OCI-M1 (cell line): ENCODE measurements around the gene CPB2.

Experiments
- DNase-seq: peaks from one replicate; lab custom pipeline; 2025; lab: John Stamatoyannopoulos, UW

Gene CPB2

GRCh38 chr13:46097015-46097414 is 7.8 kb downstream of the CPB2 start:
- DNase-seq, result no peak

DNA sequence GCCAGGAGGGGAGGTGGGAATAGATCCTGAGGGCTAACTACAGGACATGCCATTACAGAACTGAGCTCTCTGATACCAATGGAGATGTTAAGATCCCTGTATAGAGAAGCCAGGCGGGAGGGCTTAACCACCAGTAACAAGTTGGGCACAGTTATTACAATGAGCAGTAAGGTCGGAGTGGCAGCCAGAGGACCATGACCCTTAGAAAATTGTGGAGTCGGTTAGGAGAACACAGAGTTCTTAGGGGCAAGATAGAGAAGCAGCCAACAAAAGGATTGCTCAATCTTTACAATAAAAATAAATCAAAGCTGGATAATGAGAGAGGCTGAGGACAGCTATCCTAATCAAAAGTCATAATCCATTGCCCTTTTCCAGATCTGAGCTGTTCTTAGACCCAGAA is 10.4 kb downstream of the CPB2 start:
- DNase-seq, result no peak

GRCh38 chr13:46088821-46089562 is 15.8 kb downstream of the CPB2 start:
- peak; percentile 18 for DNase-seq

GRCh38 chr13:46087481-46087880 is 17.4 kb downstream of the CPB2 start:
- peak; percentile 11 for DNase-seq

DNA sequence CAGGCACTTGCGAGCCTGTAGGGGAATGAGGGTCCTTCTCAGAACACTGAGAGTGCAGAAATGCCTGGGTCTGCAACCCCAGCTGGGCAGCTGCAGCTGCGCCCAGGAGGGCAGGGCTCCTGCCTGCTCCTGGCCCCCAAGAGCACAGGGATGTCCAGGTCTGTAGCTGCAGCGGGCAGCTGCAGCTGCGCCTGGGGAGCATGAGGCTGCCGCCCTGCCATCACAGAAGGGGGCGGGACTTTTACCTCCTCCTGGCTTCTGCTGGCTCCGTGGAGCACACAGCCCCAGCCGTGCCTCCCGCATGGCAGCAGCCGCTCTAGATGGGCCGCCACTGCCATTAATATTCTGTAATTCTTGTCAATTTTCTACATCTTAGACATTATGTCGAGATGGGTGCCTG is 17.8 kb downstream of the CPB2 start:
- DNase-seq, result no peak

DNA sequence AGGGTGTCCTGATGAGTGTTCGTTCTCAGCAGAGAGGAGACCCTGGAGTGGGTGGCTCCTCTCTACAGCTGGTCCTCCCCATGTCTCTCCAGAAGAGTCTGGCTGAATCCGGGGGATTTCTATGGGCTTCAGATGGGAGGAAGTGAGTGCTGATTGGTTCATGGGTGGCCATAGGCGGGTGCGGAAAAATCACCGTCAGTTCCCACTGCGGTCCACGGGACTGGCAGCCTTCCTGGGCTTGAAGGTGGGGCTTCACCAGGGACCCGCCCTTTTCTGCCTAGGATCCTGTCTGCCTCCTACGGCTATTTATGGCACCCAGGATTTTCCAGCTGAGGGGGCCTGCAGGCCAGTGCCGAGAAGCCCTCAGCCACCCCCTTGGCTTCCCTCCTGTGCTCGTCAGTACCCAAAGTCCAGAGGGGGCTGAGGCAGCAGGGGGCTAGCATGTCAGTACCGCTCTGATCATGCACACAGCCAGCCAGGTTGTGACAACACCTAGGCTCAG is 18.4 kb downstream of the CPB2 start:
- DNase-seq, result no peak

DNA sequence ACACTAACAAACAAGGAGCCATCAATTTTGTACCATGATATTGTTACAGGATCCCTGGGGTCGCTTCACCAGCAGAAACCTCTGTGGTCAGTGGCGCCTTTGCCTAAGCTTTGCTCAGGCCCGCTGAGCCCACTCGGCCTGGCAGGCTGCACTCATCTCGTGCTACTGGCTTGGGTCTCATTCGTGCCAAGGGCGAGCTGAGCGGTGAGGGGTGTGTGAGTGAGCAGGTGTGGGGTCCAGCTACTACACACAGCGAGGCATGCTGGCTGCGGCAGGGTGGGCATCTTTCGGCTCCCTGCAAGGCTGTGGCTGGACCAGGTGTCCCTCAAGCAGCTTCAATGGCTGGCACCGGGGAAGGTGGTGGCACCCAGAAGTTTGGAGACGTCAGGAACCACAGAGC is 19.1 kb downstream of the CPB2 start:
- DNase-seq, result no peak

GRCh38 chr13:46082324-46082723 is 22.5 kb downstream of the CPB2 start:
- no peak for DNase-seq

DNA sequence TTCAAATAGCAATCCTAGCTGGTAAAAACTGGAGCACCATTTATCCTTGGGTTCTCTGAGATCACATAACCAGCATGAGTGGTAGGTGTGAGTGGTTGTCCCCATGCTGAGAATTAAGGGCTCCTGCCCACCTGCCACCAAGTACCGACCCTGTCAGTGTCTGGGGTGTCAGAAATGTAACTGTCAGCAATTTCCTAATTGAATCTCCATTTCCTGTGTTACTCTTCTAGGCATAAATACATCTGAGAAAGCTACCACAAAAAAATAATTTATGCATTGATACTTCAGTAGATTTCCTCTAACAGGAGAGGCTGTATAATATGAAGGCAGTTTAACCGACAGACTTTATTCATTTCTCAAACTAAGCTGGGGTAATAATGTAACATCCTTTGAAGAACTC is 25.1 kb downstream of the CPB2 start:
- DNase-seq, result no peak

DNA sequence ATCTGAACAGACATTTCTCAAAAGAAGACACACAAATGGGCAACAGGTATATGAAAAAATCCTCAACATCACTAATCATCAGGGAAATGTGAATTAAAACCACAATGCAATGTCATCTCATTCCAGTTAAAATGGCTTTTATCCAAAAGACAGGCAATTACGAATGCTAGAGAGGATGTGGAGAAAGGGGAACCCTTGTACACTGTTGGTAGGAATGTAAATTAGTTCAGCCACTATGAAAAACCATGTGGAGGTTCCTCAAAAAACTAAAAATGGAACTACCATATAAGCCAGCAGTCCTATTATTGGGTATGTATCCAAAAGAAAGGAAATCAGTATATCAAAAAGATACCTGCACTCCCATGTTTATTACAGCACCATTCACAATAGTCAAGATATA is 27.6 kb downstream of the CPB2 start:
- DNase-seq, result no peak

DNA sequence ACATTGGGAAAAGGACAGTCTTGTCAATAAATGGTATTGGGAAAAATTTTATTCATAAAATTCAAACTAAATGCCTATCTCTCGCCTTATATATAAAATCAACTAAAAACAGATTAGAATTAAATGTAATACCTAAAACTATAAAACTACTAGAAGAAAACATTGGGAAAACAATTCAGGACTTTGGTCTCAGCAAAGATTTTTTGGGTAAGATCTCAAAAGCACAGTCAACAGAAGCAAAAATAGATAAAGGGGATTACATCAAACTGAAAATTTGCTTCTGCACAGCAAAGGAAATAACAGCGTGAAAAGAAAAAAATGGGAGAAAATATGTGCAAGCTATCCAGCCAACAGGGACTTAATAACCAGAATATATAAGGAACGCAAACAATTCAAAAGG is 28.0 kb downstream of the CPB2 start:
- DNase-seq, result no peak

GRCh38 chr13:46075811-46076210 is 29.0 kb downstream of the CPB2 start:
- DNase-seq, result no peak

DNA sequence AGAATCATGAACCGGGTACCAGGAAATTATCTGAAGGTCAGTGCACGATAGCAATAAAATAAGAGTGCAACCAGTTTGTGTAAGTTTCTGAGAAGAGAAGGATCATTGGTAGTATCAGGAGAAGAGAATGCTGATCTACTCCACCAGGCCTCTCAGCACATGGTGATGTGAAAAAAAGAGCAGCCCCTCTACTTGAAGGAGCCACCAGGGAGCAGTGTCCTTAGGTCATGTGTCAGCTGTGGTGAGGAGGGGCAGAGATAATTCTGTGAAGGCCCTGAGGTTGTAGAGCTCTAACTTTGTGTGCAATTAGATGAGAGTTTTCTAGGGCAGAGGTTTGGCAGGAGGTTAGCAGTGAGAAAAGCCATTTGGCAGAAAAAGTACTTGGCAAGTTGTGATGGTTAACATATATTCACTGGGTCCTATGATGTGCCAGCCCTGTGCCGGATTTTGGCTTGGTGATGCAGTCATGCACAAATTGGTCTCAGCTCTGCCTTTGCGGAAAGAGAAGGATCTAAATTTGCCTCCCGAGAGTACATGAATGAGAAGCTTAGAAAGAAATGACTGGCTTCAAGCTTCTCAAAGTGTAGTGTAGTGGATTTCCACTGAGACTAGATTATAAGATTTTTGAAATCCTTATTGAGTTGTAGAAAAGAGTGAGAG is 33.1 kb downstream of the CPB2 start:
- peak; percentile 26 for DNase-seq

DNA sequence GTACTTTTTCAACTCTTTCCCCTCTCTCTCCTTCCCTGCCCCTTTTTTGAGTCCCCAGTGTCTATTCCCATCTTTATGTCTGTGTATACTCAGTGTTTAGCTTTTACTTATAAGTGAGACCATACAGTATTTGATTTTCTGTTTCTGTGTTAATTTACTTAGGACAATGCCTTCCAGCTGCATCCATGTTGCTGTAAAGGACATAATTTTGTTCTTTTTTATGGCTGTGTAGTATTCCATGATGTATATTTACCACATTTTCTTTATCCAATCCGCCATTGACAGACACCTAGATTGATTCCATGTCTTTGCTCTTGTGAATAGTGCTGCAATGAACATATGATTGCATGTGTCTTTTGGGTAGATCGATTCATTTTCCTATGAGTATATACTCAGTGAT is 41.5 kb downstream of the CPB2 start:
- DNase-seq, result no peak

- DNase-seq, result no peak
These were observed 42.6 kb downstream of the CPB2 start for GRCh38 chr13:46062185-46062584.

GRCh38 chr13:46059405-46059804 is 45.4 kb downstream of the CPB2 start:
- no peak for DNase-seq

DNA sequence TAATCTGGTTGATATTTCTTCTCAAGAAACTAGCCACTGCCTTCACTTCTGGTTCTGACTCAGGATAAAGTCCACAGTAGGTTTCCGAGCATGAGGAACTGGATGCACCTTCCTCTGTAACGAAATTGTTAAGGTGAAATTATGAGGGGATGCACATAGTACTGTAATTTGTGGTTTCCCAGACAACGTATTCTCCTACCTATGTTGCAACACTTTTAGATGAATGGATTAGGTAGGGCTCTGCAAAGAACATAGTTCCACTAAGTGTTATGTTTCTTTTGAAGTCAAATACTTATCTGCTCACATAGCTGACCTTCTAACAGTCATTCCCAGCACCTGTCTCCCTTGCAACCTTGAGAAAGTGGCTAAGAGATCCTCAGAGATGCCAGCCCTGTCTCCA is 46.6 kb downstream of the CPB2 start:
- DNase-seq, result no peak

DNA sequence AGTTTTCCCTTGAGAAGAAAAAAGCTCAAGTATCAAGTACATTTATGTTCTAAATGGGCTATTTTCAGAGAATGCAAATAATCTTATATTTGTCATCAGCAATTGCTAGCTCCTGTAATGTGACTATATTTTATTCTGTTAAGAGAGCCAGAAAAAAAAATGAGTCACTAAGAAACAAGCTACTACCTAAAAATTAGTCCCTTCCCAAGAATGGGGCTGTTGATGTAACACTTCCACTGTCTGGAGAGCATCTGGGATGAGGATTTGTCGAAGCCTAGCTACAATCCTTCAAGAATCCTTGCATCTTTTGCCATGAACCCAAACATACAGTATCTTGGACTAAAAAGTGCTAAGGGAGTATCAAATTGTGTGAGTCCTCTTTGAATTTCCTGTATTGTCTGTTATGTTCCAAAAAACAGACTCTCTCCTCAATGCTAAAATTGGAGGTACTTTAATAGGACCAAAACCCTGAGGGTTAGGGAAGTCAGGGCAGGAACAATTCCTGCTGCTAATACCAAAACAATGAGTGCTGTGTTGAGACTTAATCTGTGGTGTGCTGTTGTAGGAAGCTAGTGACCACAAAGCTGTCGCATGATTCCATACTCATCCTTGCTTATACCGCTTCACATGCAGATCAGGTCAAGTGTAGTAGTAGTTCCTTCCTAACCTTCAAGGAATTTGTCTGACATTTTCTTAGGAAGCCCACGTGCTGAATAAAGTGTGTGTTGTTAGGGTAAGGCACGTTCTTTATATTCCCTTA is 47.4 kb downstream of the CPB2 start:
- peak; percentile 15 for DNase-seq

DNA sequence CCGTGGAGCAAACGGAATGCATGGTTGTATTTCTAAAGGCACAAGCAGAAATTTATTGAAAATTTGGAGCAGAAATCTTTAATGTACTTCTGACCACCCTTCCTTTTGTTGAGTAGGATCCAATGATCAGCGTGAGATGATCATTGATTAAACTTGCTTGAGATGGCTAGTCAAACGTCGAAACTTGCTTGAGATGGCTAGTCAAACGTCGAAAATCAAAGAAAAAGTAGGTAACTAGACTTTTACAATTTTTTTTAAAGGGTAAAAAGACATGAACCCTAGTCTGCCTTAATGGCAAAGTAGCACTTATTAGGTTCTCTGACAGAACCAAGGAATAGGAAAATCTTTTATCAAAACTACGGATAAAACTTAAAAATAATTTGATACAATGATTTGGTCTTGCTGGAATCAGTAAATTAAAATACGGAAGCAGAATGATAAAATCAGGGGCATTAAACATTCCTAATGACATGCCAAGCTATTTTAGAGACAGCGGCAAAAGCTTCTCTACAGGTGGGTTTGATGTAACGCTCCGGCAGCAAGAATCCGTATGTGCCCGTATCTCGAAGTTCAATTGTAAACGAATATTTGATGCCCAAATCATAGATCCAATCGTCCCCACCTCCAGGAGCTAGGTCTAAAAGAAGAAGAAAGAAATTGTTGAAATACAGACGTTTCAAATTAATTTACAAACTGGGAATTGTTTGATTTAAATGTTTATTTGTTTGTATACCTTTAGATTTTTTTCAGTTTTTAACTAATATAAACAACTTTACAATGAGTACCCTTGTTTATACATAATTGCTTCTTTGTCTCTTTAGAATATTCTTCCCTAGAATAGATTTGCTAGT is 51.4 kb downstream of the CPB2 start:
- no peak for DNase-seq

DNA sequence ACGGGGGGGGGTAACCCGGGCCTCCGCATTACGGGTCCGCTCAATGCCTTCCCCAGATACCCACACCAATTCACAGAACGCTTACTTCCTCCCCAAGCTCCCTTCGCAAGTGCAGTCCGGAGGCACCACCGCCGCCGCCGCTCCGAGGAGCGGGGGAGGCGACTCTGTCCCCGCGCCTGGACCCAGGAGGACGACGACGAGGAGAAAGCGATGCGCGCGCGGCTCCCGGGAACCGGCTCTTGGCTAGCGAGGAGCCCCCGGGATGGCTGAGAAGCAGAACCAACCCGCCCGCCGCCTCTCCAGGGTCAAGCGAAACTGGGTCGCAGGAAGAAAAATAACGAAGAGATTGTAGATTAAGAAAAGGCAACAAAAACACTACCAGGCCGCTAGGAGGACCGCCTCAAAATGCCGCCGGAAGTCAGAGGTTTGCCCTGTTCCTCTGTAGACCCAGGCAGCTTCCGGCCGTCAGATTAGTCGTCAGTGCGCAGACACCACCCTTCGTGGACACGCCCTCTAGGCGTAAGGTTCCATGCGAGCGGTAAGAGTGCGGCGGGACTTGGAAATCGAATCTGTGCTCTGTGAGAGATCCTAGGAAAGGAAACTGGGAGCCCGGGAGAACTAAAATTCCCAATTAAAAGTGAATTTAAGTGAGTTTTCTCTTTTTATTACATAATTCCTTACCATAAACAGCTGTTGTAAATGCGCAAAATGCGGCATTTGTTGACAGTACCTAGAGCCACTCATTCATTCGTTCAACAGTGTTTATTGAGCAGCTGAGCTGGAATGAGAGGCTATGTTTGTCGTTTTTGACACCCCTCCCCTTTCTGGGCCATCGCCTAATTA is 52.3 kb downstream of the CPB2 start, which contains the start of gene ZC3H13:
TSS of gene ZC3H13 (minus strand) at position 428 of the 843 bp plus-strand sequence. CDS start 7,239 bp downstream, outside the sequence.
- peak; percentile 97 for DNase-seq

DNA sequence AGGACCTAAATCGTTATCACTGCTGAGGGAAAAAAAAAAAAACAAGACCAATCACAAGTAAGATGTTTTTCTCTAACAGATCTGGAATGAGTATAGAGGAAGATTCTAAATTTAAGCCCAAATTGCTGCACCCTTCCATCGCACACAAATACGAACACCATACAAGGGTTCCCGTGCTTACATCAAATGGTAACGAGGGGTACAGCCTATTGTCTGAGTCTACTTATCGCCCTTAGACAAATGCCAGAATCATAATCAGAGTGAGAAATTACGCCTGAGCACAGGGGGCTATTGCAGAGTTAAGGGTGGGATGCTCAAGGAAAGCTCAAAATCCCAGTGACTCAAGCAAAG is 52.9 kb downstream of the CPB2 start:
- no peak for DNase-seq
